Globus pallidus (tissue), 1 donor: ENCODE data around the gene NEDD4L.

Experiments
- DNase-seq: peaks from one replicate; pipeline ENCODE4 v3.0.0-alpha.2; 2015; ENCODE audit warnings: low spot score

Gene NEDD4L

GRCh38 chr18:58054041-58054781, 10.2 kb downstream of the NEDD4L start:
- no peak for DNase-seq

GRCh38 chr18:58055890-58056558, 12.0 kb downstream of the NEDD4L start:
- no peak for DNase-seq

GRCh38 chr18:58056852-58057251, 12.8 kb downstream of the NEDD4L start:
- DNase-seq: no peak

- DNase-seq: peak; percentile 43
Observed at GRCh38 chr18:58057291-58057965, 13.4 kb downstream of the NEDD4L start.

- no peak for DNase-seq
Observed at GRCh38 chr18:58058720-58059119, 14.7 kb downstream of the NEDD4L start.

GRCh38 chr18:58060254-58060653, 16.2 kb downstream of the NEDD4L start:
- no peak for DNase-seq

- no peak for DNase-seq
Observed at GRCh38 chr18:58061349-58061748, 17.3 kb downstream of the NEDD4L start.

GRCh38 chr18:58064406-58064998, 20.5 kb downstream of the NEDD4L start:
- DNase-seq: no peak

GRCh38 chr18:58065956-58066355, 21.9 kb downstream of the NEDD4L start:
- no peak for DNase-seq

- DNase-seq: no peak
Observed at GRCh38 chr18:58067601-58068000, 23.6 kb downstream of the NEDD4L start.

GRCh38 chr18:58069099-58069498, 25.1 kb downstream of the NEDD4L start:
- DNase-seq: no peak

GRCh38 chr18:58069721-58070292, 25.8 kb downstream of the NEDD4L start:
- no peak for DNase-seq

GRCh38 chr18:58076052-58076451, 32.0 kb downstream of the NEDD4L start:
- DNase-seq: no peak

- DNase-seq: no peak
Observed at GRCh38 chr18:58077329-58077728, 33.3 kb downstream of the NEDD4L start.

- no peak for DNase-seq
Observed at GRCh38 chr18:58078889-58079573, 35.0 kb downstream of the NEDD4L start.

GRCh38 chr18:58080451-58080850, 36.4 kb downstream of the NEDD4L start:
- no peak for DNase-seq

GRCh38 chr18:58087928-58088690, 44.1 kb downstream of the NEDD4L start:
- DNase-seq: no peak

- DNase-seq: no peak
Observed at GRCh38 chr18:58088691-58089065, 44.7 kb downstream of the NEDD4L start.

GRCh38 chr18:58091099-58091611, 47.1 kb downstream of the NEDD4L start:
- DNase-seq: no peak

- no peak for DNase-seq
Observed at GRCh38 chr18:58093311-58093803, 49.3 kb downstream of the NEDD4L start.

- no peak for DNase-seq
Observed at GRCh38 chr18:58095222-58095621, 51.2 kb downstream of the NEDD4L start.
